HG03460 (cell line): Measurements from ENCODE around the gene WDR76.
A peak's percentile ranks its signal among the peaks of the same experiment; 100 is the strongest.
"Not testable (repeated sequence)": the region's sequence is repeated elsewhere in the genome, so short reads cannot be mapped to it uniquely, and the experiment has no call there.

Source experiments
- ATAC-seq: cut with Tn5 transposase; IDR thresholded peaks from one replicate; pipeline ENCODE4 v1.9.1; 2021; ENCODE audit not compliant: unreplicated experiment

The WDR76 gene

GRCh38 chr15:43821505-43821904, 5.3 kb upstream of the WDR76 start:
- ATAC-seq: no peak

- peak; percentile 70 for ATAC-seq
These were observed 2.2 kb upstream of the WDR76 start, which contains the start of gene MFAP1 for GRCh38 chr15:43824302-43825246. TSS of gene MFAP1 (minus strand) at chr15:43824690. CDS start at chr15:43824569, 121 bp downstream.

- ATAC-seq: not testable (repeated sequence)
These were observed 1.5 kb upstream of the WDR76 start for GRCh38 chr15:43825305-43825704.

- no peak for ATAC-seq
These were observed 734 bp upstream of the WDR76 start for GRCh38 chr15:43826029-43826507.

- ATAC-seq: no peak
These were observed 1.4 kb downstream of the WDR76 start for GRCh38 chr15:43828061-43828657.

- not testable (repeated sequence) for ATAC-seq
These were observed 3.2 kb downstream of the WDR76 start for GRCh38 chr15:43829951-43830540.

- not testable (repeated sequence) for ATAC-seq
These were observed 4.0 kb downstream of the WDR76 start for GRCh38 chr15:43830691-43831275.

- not testable (repeated sequence) for ATAC-seq
These were observed 4.8 kb downstream of the WDR76 start for GRCh38 chr15:43831519-43832052.

- ATAC-seq: not testable (repeated sequence)
These were observed 5.7 kb downstream of the WDR76 start for GRCh38 chr15:43832485-43832884.

- no peak for ATAC-seq
These were observed 18.6 kb downstream of the WDR76 start for GRCh38 chr15:43845421-43845820.

GRCh38 chr15:43851251-43851650, 24.4 kb downstream of the WDR76 start:
- no peak for ATAC-seq

- ATAC-seq: no peak
These were observed 25.8 kb downstream of the WDR76 start for GRCh38 chr15:43852607-43853006.

GRCh38 chr15:43854801-43855200, 28.0 kb downstream of the WDR76 start:
- no peak for ATAC-seq

GRCh38 chr15:43859546-43859945, 32.7 kb downstream of the WDR76 start:
- no peak for ATAC-seq

- ATAC-seq: not testable (repeated sequence)
These were observed 39.8 kb downstream of the WDR76 start for GRCh38 chr15:43866636-43867035.

GRCh38 chr15:43867096-43867495, 40.3 kb downstream of the WDR76 start:
- no peak for ATAC-seq

GRCh38 chr15:43868406-43868805, 41.6 kb downstream of the WDR76 start:
- no peak for ATAC-seq

GRCh38 chr15:43871835-43872234, 45.0 kb downstream of the WDR76 start:
- ATAC-seq: no peak

- ATAC-seq: no peak
These were observed 45.7 kb downstream of the WDR76 start for GRCh38 chr15:43872416-43873020.

GRCh38 chr15:43873651-43874050, 46.8 kb downstream of the WDR76 start:
- ATAC-seq: no peak
